Measurements from ENCODE around the gene DSC3. TPM values are rescaled to one million over a fixed set of nuclear protein-coding genes. Genes with fewer than 3 reads are reported as not detected.

DSC3 gene
- total RNA-seq, 1 experiment from 2014 or later: 4.5 TPM

GRCh38 chr18:30971338-30971956 is 71.1 kb downstream of the DSC3 start:
- TF ChIP-seq, protein P1, sequence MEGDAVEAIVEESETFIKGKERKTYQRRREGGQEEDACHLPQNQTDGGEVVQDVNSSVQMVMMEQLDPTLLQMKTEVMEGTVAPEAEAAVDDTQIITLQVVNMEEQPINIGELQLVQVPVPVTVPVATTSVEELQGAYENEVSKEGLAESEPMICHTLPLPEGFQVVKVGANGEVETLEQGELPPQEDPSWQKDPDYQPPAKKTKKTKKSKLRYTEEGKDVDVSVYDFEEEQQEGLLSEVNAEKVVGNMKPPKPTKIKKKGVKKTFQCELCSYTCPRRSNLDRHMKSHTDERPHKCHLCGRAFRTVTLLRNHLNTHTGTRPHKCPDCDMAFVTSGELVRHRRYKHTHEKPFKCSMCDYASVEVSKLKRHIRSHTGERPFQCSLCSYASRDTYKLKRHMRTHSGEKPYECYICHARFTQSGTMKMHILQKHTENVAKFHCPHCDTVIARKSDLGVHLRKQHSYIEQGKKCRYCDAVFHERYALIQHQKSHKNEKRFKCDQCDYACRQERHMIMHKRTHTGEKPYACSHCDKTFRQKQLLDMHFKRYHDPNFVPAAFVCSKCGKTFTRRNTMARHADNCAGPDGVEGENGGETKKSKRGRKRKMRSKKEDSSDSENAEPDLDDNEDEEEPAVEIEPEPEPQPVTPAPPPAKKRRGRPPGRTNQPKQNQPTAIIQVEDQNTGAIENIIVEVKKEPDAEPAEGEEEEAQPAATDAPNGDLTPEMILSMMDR (IDR thresholded peaks at IDR 0.05; ENCODE audit: insufficient read depth in 1 of 2, low read depth in 1 of 2, low read length in 1 of 2, severe bottlenecking in 1 of 2, unreplicated experiment in 1 of 2): peak; percentile 1 to 41
- no TSS peak for BruUV-seq (replicated peaks)
- Histone ChIP-seq H3K36me3 (ENCODE audit: control insufficient read depth, insufficient read depth, low read length) (no peaks in the 10 kb centered on the region), H3K9me3 (no peaks in the 10 kb centered on the region), H3K27me3 (replicated peaks; ENCODE audit: control insufficient read depth, insufficient read depth, low read length) (no peaks in the 10 kb centered on the region), H3K4me3 (ENCODE audit: low read depth, low read length) (no peak overlapping the region), H3K4me1 (no peaks in the 10 kb centered on the region)
- no peaks in the 10 kb centered on the region for H3K4me1 Mint-ChIP-seq (ENCODE audit: low read depth, unreplicated experiment)
- no peaks in the 10 kb centered on the region for H3K9me3 Mint-ChIP-seq (ENCODE audit: unreplicated experiment)
- POLR2A ChIA-PET: no interaction called here
- peak in 1 of 2 experiments; percentile 16 for DNase-seq
- CTCF ChIA-PET: no interaction called here
- no peak overlapping the region for H3K27ac Mint-ChIP-seq (ENCODE audit: unreplicated experiment)
- intact Hi-C loops (cut with micrococcal nuclease; ENCODE audit: unreplicated experiment): loop anchor here (2.0 to 10.0 kb wide), 2 partner anchors 453 to 583 kb away; no protein-coding TSS in a partner anchor
- no peak overlapping the region for H3K4me3 Mint-ChIP-seq (ENCODE audit: unreplicated experiment)
- no peaks in the 10 kb centered on the region for H3K27me3 Mint-ChIP-seq (ENCODE audit: insufficient read depth, unreplicated experiment)
- H3K36me3 Mint-ChIP-seq (ENCODE audit: insufficient read depth, unreplicated experiment): no peaks in the 10 kb centered on the region

- Mint-ChIP-seq H3K4me1 (ENCODE audit: low read depth, unreplicated experiment) (no peaks in the 10 kb centered on the region), H3K27me3 (ENCODE audit: insufficient read depth, unreplicated experiment) (no peaks in the 10 kb centered on the region), H3K36me3 (ENCODE audit: insufficient read depth, unreplicated experiment) (no peaks in the 10 kb centered on the region), H3K27ac (ENCODE audit: unreplicated experiment) (no peak overlapping the region), H3K9me3 (ENCODE audit: unreplicated experiment) (no peaks in the 10 kb centered on the region), H3K4me3 (ENCODE audit: unreplicated experiment) (no peak overlapping the region)
- DNase-seq: peak in 1 of 2 experiments; percentile 19
- intact Hi-C loops (cut with micrococcal nuclease; ENCODE audit: unreplicated experiment): loop anchor here (2.0 to 10.0 kb wide), 2 partner anchors 454 to 584 kb away; no protein-coding TSS in a partner anchor
- TF ChIP-seq, protein P1 (IDR thresholded peaks at IDR 0.05; ENCODE audit: insufficient read depth in 1 of 2, low read depth in 1 of 2, low read length in 1 of 2, severe bottlenecking in 1 of 2, unreplicated experiment in 1 of 2): peak in 1 of 2 experiments; percentile 22
- no peaks in the 10 kb centered on the region for H3K4me1 ChIP-seq
- H3K9me3 ChIP-seq: no peaks in the 10 kb centered on the region
- ChIA-PET CTCF (no interaction called here), POLR2A (no interaction called here)
- no peak overlapping the region for H3K4me3 ChIP-seq (ENCODE audit: low read depth, low read length)
- BruUV-seq (replicated peaks): no TSS peak
- H3K36me3 ChIP-seq (ENCODE audit: control insufficient read depth, insufficient read depth, low read length): no peaks in the 10 kb centered on the region
- no peaks in the 10 kb centered on the region for H3K27me3 ChIP-seq (replicated peaks; ENCODE audit: control insufficient read depth, insufficient read depth, low read length)
Observed at GRCh38 chr18:30970196-30970816, 72.2 kb downstream of the DSC3 start.

DNA sequence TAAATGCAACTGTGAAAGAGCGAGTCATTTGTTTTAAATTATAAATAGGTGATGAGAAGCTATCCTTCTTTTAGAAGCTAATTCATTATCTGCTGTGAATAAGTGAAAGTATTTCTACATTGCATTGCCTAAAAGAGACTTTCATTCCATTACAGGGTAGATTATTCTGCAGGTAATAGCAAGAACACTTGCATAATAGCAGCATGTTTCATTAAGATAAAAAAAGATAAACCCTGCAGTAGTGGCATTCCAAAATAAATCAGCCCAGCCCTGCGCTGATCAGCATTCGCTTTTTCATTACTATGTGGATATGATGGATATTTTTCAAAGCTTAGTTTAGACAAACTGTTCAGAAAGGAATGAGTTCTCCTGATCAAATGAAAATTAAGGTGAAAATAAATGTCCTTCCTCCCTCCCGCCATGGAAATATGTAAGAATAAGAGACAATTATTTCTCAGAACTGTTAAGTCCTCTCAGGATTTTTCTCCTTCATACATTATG is 72.8 kb downstream of the DSC3 start:
- POLR2A ChIA-PET: no interaction called here
- Mint-ChIP-seq H3K4me3 (ENCODE audit: unreplicated experiment) (no peak overlapping the region), H3K27me3 (ENCODE audit: insufficient read depth, unreplicated experiment) (no peaks in the 10 kb centered on the region), H3K36me3 (ENCODE audit: insufficient read depth, unreplicated experiment) (no peaks in the 10 kb centered on the region), H3K4me1 (ENCODE audit: low read depth, unreplicated experiment) (no peaks in the 10 kb centered on the region), H3K9me3 (ENCODE audit: unreplicated experiment) (no peaks in the 10 kb centered on the region), H3K27ac (ENCODE audit: unreplicated experiment) (no peak overlapping the region)
- H3K27me3 ChIP-seq (replicated peaks; ENCODE audit: control insufficient read depth, insufficient read depth, low read length): no peaks in the 10 kb centered on the region
- no peaks in the 10 kb centered on the region for H3K9me3 ChIP-seq
- DNase-seq: no peak
- TF ChIP-seq, protein P1 (IDR thresholded peaks at IDR 0.05; ENCODE audit: insufficient read depth in 1 of 2, low read depth in 1 of 2, low read length in 1 of 2, severe bottlenecking in 1 of 2, unreplicated experiment in 1 of 2): no peak
- no peaks in the 10 kb centered on the region for H3K36me3 ChIP-seq (ENCODE audit: control insufficient read depth, insufficient read depth, low read length)
- no TSS peak for BruUV-seq (replicated peaks)
- H3K4me1 ChIP-seq: no peaks in the 10 kb centered on the region
- CTCF ChIA-PET: no interaction called here
- H3K4me3 ChIP-seq (ENCODE audit: low read depth, low read length): no peak overlapping the region
- intact Hi-C loops (cut with micrococcal nuclease; ENCODE audit: unreplicated experiment): loop anchor here (2.0 to 10.0 kb wide), 2 partner anchors 455 to 585 kb away; no protein-coding TSS in a partner anchor

Measured in Caco-2 (cell line).